DND-41 (cell line): ENCODE results near the gene APC.

Source experiments
- CTCF ChIP-seq: IDR thresholded peaks from 2 replicates; pipeline ENCODE4 v1.5.1; 2012; ENCODE audit warnings: borderline replicate concordance, low read length, moderate library complexity, mild to moderate bottlenecking; ENCODE audit not compliant: poor library complexity, severe bottlenecking; ENCODE audit errors: extremely low read depth
- EZH2 ChIP-seq: IDR thresholded peaks from 3 replicates; pipeline ENCODE4 v1.6.1; 2012; ENCODE audit warnings: borderline replicate concordance, low read depth, mild to moderate bottlenecking, moderate library complexity, low read length, inconsistent platforms; ENCODE audit not compliant: severe bottlenecking

- TF ChIP-seq CTCF: no peak
- no peak for TF ChIP-seq EZH2
Measured at GRCh38 chr5:112824197-112824596, 86.5 kb downstream of the APC start.
